Heart right ventricle (tissue), 16 donors: Measurements from ENCODE around the gene TMEM51. TPM values are rescaled to one million over a fixed set of nuclear protein-coding genes. Genes with fewer than 3 reads are reported as not detected.

ENCODE experiments used
- ATAC-seq, 8 donors: fragments of 200-7000 bp; cut with Tn5 transposase; one replicate each; pipeline ENCODE4 v1.9.1; 2020; ENCODE audit warnings: mild to moderate bottlenecking in 8 of 8, moderate library complexity in 8 of 8, moderate number of reproducible peaks in 1 of 8
- DNase-seq, 2 donors: peaks; one replicate each; pipeline ENCODE4 v3.0.0-alpha.2; 2020
- H3K27ac ChIP-seq, 10 donors: fragments of 200-600 bp; sonication (generic) in 2 of 10; one replicate each; pipeline versions ENCODE4 v1.5.0 to v1.8.0; 2020 to 2022; ENCODE audit warnings: mild to moderate bottlenecking in 3 of 10
- H3K27me3 ChIP-seq, 7 donors: fragments of 200-600 bp; one replicate each; pipeline ENCODE4 v1.8.0; 2021 to 2022; ENCODE audit warnings: mild to moderate bottlenecking in 2 of 7
- H3K36me3 ChIP-seq, 9 donors: fragments of 200-600 bp; sonication (generic) in 1 of 9; one replicate each; pipeline versions ENCODE4 v1.5.0 to v1.8.0; 2020 to 2022; ENCODE audit warnings: mild to moderate bottlenecking in 2 of 9
- H3K4me1 ChIP-seq, 9 donors: fragments of 200-600 bp; sonication (generic) in 1 of 9; one replicate each; pipeline versions ENCODE4 v1.5.0 to v1.8.0; 2020 to 2022; ENCODE audit warnings: mild to moderate bottlenecking in 4 of 9
- H3K4me3 ChIP-seq, 10 donors: fragments of 200-600 bp; sonication (generic) in 2 of 10; one replicate each; pipeline versions ENCODE4 v1.5.0 to v1.8.0; 2020 to 2022; ENCODE audit warnings: mild to moderate bottlenecking in 7 of 10, moderate library complexity in 2 of 10
- H3K9me3 ChIP-seq, 11 donors: fragments of 200-600 bp in 10 of 11; sonication (generic) in 2 of 11; one replicate each; pipeline versions ENCODE4 v1.5.0 to v1.8.0; 2013 to 2022; ENCODE audit warnings: mild to moderate bottlenecking in 2 of 11, control low read depth in 1 of 11, moderate library complexity in 1 of 11
- WGBS, 2 donors: extraction: QIAGEN DNeasy Blood & Tissue Kit; methylation state at CpG; one replicate each; pipeline ENCODE4 v1.1.7; 2013; ENCODE audit warnings: inconsistent platforms in 1 of 2; 5-methylcytosine and 5-hydroxymethylcytosine counted together
- intact Hi-C, 10 donors: fragments of 100-400 bp; cut with DNase I; formaldehyde crosslinking; loops; one replicate each; pipeline versions ENCODE4 v1.11.1 to v1.14.2; 2022
- polyA plus RNA-seq, 2 donors: library from polyadenylated mRNA; stranded (reverse); fragments of 200-250 nt; gene quantifications; one replicate each; pipeline ENCODE4 v1.2.3, GENCODE V29; 2013
- total RNA-seq, 10 donors: library from RNA; stranded (reverse); fragmentation: NEBNext Ultra II Directional in 3 of 10; extraction: Animal tissue kit (Norgen Biotek cat#: 25700) in 3 of 10; gene quantifications; one replicate each; pipeline versions ENCODE4 v1.2.1 to v1.2.4, GENCODE V29; 2021 to 2023
- TF ChIP-seq, protein P1 (sequence below), 9 donors: fragments of 200-600 bp; sonication (generic) in 2 of 9; IDR thresholded peaks; one replicate each; pipeline versions ENCODE4 v1.5.0 to v1.8.0; 2021 to 2022; ENCODE audit warnings: antibody characterized with exemption in 9 of 9, mild to moderate bottlenecking in 5 of 9, moderate library complexity in 1 of 9
- donor health status: Arrhythmogenic right ventricular cardiomyopathy.
- donor health status: ischemic (EF 13 %, LVEDD 7.1; RV severe dilation, severe dysfunction).
- donor health status: healthy with polysubstance abuse.
- donor health status: DM: no; HTN: yes; CAD: no.
- donor health status: DM: no; HTN: no; CAD: no.
- donor health status: ischemic (EF 25% LVEDD 6.9; RV normal size, moderate dysfunction).
- donor health status: ischemic (EF 25% LVEDD 5.7; RV mildly dilated, moderate dysfunction).
- donor health status: healthy.
- donor health status: DM: yes; HTN: yes; CAD: no.
- donor health status: Ischemic cardiomyopathy.
- donor health status: ischemic (EF 35%, LVEDD 5.7; RV mildly dilated, moderate dysfunction).
- donor health status: nonischemic (EF 11% LVEDD 7.7; RV severe dilation, severe dysfunction).
- donor health status: DM: yes; HTN: yes; CAD: no.
- donor health status: PGD.
- donor health status: ischemic (EF 29% LVEDD 5.4; RV normal size, mild dysfunction).
- donor health status: nonischemic (EF 23%, LVEDD 6.1; RV moderate dilation, normal function).

TMEM51 gene
- total and polyA plus RNA-seq, 12 donors, result 2.0 to 9.5 (median 3.2) TPM

- H3K36me3 ChIP-seq, result no peaks in the 10 kb centered on the region
- TF ChIP-seq, protein P1, sequence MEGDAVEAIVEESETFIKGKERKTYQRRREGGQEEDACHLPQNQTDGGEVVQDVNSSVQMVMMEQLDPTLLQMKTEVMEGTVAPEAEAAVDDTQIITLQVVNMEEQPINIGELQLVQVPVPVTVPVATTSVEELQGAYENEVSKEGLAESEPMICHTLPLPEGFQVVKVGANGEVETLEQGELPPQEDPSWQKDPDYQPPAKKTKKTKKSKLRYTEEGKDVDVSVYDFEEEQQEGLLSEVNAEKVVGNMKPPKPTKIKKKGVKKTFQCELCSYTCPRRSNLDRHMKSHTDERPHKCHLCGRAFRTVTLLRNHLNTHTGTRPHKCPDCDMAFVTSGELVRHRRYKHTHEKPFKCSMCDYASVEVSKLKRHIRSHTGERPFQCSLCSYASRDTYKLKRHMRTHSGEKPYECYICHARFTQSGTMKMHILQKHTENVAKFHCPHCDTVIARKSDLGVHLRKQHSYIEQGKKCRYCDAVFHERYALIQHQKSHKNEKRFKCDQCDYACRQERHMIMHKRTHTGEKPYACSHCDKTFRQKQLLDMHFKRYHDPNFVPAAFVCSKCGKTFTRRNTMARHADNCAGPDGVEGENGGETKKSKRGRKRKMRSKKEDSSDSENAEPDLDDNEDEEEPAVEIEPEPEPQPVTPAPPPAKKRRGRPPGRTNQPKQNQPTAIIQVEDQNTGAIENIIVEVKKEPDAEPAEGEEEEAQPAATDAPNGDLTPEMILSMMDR (IDR thresholded peaks at IDR 0.05), result no peak
- no peaks in the 10 kb centered on the region for H3K9me3 ChIP-seq
- H3K4me3 ChIP-seq, result no peak overlapping the region
- H3K27ac ChIP-seq, result no peak overlapping the region
- 85 to 86% methylated on average over 8 of the region's 8 CpGs for WGBS, 2 donors
- H3K27me3 ChIP-seq, result no peaks in the 10 kb centered on the region
- H3K4me1 ChIP-seq, result peaks cover 0 to 26% (median 13%) of the 10 kb centered on the region in 9 donors
- intact Hi-C loops, result no loop called here
- ATAC-seq (no peak), DNase-seq (no peak)
Measured at GRCh38 chr1:15184436-15185241, 31.1 kb downstream of the TMEM51 start.

- Histone ChIP-seq H3K9me3 (no peaks in the 10 kb centered on the region), H3K4me1 (peaks cover 0 to 24% (median 13%) of the 10 kb centered on the region in 9 donors), H3K4me3 (no peak overlapping the region), H3K27ac (no peak overlapping the region), H3K36me3 (no peaks in the 10 kb centered on the region), H3K27me3 (no peaks in the 10 kb centered on the region)
- ATAC-seq (no peak), DNase-seq (no peak)
- intact Hi-C loops, result no loop called here
- 61 to 62% methylated on average over 3 of the region's 3 CpGs for WGBS, 2 donors
- TF ChIP-seq, protein P1 (IDR thresholded peaks at IDR 0.05), result no peak
Measured at GRCh38 chr1:15185617-15186016, 32.1 kb downstream of the TMEM51 start.

- H3K27me3 ChIP-seq, result no peaks in the 10 kb centered on the region
- peaks cover 0 to 24% (median 13%) of the 10 kb centered on the region in 9 donors for H3K4me1 ChIP-seq
- no peaks in the 10 kb centered on the region for H3K9me3 ChIP-seq
- H3K27ac ChIP-seq, result no peak overlapping the region
- no peaks in the 10 kb centered on the region for H3K36me3 ChIP-seq
- ATAC-seq (no peak), DNase-seq (no peak)
- intact Hi-C loops, result no loop called here
- no peak overlapping the region for H3K4me3 ChIP-seq
- WGBS, 2 donors, result 78 to 79% methylated on average over 6 of the region's 6 CpGs
- TF ChIP-seq, protein P1 (IDR thresholded peaks at IDR 0.05), result no peak
Measured at GRCh38 chr1:15186073-15186845, 32.7 kb downstream of the TMEM51 start.

DNA sequence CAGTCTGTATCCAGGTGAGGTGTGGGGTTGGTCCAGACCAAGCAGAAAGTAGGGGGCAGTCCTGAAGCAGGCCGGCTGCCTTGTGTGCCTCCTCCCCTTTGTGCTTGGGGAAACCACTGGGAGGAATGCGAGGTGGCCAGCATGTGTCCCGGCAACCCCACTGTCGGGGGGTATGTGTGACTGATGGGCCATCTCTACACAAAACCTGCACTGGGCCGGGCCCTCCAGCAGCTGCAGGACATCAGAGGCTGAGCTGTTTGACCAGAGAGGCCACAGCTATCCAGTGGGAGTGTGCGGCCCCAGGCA is 33.3 kb downstream of the TMEM51 start:
- Histone ChIP-seq H3K9me3 (no peaks in the 10 kb centered on the region), H3K4me1 (peaks cover 0 to 24% (median 13%) of the 10 kb centered on the region in 9 donors), H3K27me3 (no peaks in the 10 kb centered on the region), H3K4me3 (no peak overlapping the region), H3K36me3 (no peaks in the 10 kb centered on the region), H3K27ac (no peak overlapping the region)
- ATAC-seq, result no peak
- intact Hi-C loops, result no loop called here
- DNase-seq, result no peak
- TF ChIP-seq, protein P1 (IDR thresholded peaks at IDR 0.05), result no peak
- WGBS, 2 donors, result 71% methylated on average over 6 of the region's 6 CpGs
